ENCODE results near the gene PDCD1LG2.
"Not testable (repeated sequence)": the region's sequence is repeated elsewhere in the genome, so short reads cannot be mapped to it uniquely, and the experiment has no call there.

The PDCD1LG2 gene

DNA sequence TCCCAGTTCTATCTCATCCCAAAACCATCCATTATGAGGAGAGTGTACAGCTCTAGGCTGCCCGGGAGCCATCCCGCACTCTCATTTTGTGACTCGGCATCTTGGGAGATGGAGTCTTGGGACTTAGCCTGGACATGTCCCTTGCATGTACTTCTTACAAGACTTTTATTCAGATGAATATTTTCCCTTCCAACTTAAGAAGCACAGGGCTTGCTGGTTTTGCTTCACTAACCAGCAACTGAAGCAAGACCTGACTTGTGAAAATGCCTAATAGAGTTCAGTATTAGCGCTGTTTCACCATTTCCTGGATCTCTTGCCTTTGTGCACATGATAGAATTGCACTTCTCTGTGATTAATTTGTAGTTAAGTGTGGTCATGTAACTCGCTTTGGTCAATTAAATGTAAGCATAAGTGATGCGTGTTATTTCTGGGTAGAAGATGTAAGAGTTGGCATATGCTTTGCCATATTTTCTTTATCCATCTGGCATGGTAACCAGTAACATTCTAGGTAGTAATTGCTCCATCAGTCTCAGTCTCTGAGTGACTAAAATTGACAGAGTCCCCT lies 55.8 kb downstream of the PDCD1LG2 start:
- DNase-seq (ENCODE audit: low read depth) = no peak

DNA sequence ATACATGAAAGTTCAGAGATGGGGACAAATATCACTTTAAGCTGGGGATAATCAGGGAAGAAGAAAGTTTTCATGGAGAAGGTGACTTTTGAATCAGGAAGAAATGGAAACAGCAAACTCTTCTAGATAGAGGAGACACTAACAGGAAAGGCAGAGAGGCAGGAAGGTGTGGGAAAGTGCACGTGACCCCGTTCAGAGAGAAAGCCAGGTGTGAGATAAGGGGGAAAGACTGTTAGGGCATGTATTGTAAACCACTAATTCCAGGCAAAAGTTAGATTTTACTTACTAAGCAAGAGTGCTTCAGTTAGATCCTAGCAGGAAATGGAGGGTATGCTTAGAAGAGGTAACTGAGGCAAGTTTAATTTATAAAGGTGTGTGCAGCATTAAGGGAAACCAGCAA lies 58.5 kb downstream of the PDCD1LG2 start:
- DNase-seq (ENCODE audit: low read depth) = no peak

DNA sequence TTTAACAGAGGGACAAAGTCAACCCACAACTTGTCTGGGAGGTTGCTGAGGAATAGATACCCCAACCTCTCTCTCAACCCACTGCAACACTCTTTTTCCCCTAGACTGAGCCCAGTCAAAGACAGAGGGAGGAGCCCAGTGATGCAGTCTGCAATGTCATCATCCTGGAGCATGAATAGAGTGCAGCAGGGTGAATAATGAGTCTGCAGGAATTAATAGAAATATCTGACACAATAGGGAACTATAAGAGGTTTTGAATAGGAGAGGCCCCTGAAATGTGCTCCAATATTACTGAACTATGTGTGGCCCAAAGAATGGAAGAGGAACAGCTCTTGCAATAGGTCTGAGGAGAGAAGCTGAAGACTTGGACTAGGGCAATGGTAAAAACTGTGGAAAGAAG lies 59.1 kb downstream of the PDCD1LG2 start:
- no peak for DNase-seq (ENCODE audit: low read depth)

DNA sequence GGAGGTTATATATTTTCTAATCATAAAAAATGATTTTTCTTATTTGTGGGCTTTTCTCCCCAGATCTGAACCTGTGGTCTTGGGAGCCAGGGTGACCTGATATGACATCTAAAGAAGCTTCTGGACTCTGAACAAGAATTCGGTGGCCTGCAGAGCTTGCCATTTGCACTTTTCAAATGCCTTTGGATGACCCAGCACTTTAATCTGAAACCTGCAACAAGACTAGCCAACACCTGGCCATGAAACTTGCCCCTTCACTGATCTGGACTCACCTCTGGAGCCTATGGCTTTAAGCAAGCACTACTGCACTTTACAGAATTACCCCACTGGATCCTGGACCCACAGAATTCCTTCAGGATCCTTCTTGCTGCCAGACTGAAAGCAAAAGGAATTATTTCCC lies 59.6 kb downstream of the PDCD1LG2 start:
- no peak for DNase-seq (ENCODE audit: low read depth)

DNA sequence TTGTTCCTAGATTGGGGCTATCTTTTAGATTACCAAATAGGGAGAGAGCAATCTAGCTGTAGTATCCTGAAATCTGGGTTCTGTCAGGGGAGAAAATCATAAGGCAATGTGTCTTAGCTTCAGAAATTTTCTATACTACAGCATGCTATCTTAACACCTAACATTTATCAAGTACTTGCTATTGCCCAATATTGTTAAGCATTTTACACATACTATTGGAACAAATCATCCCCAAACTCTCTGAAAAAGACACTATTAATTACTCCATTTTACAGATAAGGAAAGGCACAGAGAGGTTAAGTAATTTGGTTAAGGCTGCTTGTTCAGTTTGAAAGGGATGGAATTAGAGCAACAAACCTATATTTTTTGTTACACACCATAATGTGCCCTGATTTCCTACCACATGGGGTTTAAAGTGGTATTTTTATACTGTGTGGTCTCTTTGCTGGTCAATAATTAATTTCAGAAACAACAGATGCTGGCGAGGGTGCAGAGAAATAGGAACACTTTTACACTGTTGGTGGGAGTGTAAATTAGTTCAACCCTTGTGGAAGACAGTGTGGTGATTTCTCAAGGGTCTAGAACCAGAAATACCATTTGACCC lies 61.4 kb downstream of the PDCD1LG2 start:
- DNase-seq (ENCODE audit: low read depth) = no peak

DNA sequence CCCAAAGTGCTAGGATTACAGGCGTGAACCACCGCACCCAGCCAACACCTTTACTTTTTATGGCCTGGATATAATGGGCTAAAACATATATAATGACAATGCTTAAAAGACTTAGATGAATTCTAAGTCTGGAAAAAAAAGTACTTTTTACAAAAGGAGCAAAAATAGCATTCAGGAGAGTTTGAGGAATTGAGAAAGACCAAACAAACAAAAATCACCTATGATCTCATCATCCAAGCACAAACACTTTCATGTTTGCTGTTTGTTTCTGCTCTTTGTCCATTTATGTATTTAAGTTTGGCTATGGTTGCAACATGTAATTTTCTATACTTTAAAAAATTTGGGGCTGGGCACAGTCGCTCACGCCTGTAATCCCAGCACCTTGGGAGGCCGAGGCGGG lies 63.8 kb downstream of the PDCD1LG2 start:
- DNase-seq (ENCODE audit: low read depth) = no peak

DNA sequence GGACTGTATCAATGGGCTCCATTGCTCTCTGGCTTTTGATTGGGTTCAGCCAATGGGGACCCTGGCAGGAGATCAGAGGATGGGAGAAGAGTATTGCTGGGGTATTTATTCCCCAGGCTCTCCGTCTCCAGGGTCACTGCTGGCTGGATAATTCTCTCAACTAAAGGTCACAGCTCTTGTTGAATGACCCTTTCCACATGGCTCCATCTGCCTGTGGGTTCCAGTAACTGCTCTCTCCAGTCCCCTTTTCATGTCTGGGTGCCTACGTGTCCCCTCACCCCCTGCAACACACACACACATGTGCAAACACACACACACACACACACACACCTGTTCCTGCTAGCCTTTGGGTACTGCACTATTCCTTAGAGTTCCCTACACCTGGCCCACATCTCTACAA lies 64.7 kb downstream of the PDCD1LG2 start:
- DNase-seq (ENCODE audit: low read depth) = no peak

DNA sequence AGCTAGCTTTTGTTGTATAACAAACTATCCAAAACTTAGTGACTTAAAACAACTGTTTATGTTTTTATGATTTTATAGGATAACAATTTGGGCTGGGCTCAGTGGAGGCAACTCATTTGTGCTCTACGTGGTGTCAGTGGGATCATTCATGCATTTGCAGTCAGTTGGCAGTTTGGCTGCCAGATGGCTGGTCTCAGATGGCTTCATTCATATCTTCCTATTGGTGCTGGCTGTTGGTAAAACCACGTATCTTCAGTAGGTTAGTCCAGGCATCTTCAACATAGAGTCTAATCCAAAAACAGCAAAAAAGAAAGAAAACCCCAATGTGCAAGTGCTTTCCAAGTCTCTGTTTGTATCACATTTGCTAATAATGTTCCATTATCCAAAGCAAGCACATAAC lies 66.9 kb downstream of the PDCD1LG2 start:
- DNase-seq (ENCODE audit: low read depth) = no peak

DNA sequence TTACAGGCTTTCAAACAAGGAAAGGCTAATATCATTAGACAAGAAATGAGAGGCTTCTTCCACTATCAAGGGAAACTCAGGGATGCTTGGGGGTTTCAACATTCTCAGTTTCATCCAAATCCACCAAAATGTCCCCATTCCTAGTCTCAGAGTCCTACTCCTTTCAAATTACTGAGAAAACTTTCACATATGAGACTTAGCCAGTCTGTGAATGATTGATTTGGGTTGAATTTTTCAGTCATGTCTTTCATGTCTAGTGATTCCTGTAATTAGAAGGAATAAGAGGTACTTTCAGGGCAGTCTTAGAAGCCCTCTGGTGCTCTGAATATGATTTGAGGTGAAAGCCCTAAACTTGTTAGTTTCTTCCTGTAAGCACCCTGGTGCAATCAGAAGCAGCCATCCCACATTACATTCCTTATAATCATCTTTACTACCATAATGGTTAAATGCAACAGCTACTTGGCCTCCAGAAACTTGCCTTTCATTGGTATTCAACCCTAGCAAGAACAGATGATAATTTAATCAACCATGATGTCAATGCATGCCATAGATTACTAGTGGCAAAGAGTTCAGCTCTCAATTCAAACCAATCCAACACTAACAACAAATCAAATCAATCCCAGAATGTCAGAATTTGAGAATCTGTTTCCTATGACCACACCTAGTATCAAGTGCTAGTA lies 67.8 kb downstream of the PDCD1LG2 start:
- no peak for DNase-seq (ENCODE audit: low read depth)

DNA sequence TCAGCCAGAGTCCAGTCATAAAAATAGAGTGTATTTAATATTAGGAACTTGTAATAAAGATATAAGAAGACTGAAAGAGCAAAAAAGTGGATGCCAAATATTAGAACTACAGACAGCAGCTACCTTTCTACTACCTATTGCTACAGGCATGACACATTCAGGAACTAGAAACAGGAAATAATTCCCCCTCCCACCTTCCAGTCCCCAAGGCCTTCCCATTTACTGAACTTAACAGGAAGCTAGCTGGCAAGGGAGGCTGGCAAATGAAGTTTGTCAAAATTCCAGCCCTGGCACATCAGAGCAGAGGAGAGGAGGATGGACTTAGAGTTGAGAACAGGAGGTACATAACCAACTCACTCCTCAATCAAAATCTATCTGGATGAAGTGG lies 68.4 kb downstream of the PDCD1LG2 start:
- no peak for DNase-seq (ENCODE audit: low read depth)

DNA sequence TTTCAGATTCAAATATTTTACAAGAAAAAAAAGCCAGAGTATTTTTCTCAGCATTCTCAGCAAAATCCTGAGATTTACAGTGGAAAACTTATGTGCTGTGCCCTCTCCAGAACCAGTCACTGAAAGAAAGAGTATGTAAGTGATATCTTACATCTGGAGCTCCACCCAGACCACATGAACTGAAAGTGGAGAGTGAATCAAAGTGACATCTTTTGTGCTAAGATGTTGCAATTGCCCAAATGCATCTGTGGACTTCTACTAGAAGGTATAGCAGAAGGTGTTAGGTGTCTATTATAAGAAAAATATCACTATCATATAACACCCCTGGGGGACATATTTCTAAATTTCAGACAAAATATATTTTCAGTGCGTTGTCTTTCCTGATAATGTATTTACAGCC lies 69.5 kb downstream of the PDCD1LG2 start:
- DNase-seq (ENCODE audit: low read depth) = no peak

DNA sequence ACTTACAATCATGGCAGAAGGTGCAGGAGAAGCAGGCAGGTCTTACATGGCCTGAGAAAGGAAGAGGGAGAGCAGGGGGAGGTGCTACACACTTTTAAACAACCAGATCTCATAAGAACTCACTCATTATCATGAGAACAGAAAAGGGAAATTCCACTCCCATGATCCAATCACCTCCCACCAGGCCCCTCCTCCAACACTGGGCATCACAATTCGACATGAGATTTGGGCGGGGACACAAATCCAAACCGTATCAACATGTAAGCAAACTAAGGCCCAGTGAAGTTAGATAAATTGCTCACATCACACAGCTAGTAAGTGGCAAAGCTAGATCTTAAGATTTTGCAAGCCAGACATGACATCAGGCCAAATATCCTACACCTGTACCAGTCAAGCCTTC lies 70.3 kb downstream of the PDCD1LG2 start:
- no peak for DNase-seq (ENCODE audit: low read depth)

DNA sequence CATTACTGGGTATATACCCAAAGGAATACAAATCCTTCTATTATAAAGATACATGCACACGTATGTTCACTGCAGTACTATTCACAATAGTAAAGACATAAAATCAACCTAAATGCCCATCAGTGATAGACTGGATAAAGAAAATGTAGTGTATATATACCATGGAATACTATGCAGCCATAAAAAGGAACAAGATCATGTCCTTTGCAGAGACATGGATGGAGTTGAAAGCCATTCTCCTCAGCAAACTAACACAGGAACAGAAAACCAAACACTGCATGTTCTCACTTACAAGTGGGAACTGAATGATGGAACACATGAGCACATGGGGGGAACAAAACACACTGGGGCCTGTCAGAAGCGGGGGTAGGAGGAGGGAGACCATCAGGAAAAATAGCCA lies 71.4 kb downstream of the PDCD1LG2 start:
- DNase-seq (ENCODE audit: low read depth) = not testable (repeated sequence)

DNA sequence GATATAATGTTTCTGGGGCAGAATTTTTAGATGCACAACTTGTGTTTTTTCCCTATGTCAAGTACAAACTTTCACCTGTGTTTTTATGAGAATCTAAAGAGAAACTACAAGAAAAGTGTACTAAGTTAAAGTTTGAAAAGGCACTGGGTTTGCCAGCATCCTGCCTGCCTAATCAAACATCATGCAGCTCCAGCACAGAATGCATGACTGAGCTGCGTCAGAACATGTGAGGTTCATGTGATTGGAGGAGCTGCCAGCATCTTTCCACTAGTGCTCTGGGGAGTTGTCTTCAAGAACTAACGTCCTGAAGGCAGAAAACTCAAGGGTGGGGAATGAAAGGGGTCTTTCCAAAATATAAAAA lies 72.5 kb downstream of the PDCD1LG2 start:
- peak; percentile 49 for DNase-seq (ENCODE audit: low read depth)

DNA sequence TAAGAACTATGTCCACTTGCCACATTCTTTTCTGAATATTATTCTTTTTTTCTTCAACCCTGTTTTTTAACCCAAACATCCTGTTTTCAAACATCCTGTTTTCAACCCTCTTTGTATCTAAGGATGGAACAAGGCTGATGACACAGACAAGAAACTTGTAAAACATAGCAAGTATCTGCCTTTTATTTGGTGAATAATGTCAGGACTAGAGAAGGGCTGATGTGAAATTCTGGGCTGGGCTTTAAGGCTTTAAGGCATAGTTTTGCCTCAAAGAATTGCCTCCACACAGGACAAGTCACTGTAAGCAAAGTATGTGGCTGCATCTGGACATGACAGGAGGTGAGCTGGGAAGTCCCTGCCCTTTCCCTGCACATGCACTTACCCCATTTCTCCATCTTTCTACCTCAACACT lies 76.1 kb downstream of the PDCD1LG2 start:
- DNase-seq (ENCODE audit: low read depth) = peak; percentile 38

DNA sequence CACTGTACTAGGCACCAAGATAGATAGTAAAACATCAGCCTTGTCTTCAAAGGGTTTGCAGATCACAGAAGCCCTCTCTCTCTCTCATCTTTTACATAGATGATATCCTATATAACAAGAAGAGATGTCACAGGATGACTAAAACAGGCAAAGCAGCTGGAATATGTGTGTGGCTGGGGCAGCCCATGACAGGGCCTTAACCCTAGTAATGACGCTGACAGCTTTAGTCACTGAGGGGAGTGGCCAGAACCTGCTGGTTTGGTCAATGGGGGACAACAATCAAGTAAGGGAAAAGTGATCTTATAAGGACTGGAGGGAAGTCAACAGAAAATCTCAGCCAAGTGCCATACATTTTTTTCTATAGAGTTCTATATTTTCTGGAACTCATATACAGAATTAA lies 76.7 kb downstream of the PDCD1LG2 start:
- no peak for DNase-seq (ENCODE audit: low read depth)

DNA sequence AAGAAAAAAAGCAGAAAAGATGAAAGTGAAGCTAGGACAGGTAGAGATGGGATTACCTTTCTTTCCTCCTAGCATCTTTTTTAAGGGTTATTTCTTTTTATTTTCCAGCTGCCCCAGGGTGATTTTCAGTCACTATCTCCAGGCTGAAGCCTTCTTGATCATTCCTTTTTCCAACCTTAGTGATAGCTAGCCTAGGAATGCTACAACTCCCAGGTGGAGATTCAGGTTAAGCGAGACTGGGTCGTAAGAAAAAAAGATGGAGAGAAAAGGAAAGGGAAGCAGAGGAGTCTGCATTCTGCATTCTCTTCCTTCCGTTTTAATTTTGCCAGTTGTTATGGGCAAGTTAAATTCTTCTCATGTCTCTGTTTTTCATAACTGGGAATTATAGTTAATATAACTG lies 81.9 kb downstream of the PDCD1LG2 start:
- DNase-seq (ENCODE audit: low read depth) = no peak

DNA sequence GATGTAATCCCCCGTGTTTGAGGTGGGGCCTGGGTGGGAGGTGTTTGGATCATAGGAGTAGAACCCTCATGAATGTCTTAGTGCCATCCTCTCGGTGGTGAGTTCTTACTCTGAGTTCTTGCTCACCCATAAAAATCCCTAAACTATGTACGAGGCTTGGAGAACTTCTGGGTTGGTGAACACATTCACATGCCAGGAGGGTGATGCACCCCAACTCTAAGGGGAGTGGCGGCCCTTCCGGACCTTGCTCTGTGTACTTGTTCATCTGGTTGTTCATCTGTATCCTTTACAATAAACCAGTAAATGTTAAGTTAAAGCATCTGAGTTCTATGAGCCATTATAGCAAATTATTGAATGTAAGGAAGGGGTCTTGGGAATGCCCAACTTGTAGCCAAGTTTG lies 82.6 kb downstream of the PDCD1LG2 start:
- DNase-seq (ENCODE audit: low read depth) = no peak

DNA sequence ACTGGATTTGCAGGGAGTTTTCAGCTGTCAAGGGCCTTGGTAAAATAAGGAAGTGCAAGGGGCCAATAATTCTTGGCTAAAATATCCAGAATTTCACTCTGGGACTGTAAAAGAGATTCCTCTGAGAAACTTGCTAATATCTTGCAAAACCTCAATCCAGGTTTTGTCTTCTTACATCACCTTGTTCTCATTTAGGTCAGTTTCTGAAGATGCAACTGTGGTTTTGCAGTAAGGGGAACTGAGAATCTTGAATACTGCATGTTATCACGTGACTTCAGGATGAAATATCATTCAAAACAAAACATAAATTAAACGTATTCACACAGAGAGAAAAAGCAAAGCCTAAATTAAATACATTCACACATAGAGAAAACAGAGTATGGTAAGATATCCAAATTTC lies 83.6 kb downstream of the PDCD1LG2 start:
- no peak for DNase-seq (ENCODE audit: low read depth)

DNA sequence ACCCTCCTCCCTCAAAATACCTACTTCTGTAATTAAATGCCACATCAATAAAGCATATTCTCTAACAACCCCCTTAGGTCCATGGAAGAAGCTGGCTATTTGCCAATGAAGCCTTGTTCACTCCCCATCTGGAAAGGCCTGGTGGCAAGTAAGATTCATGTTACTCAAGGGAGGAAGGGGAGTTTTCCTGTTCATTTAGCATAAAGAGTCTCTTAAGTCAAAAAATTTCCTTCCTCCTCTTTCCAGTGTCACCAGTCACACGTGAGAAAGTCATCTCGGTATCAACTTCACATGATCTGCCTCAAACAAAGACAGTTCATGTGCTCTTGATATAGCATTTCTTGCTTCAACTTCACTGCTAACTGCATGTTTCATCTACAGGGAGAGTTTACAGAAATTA lies 85.8 kb downstream of the PDCD1LG2 start:
- DNase-seq (ENCODE audit: low read depth) = no peak

DNA sequence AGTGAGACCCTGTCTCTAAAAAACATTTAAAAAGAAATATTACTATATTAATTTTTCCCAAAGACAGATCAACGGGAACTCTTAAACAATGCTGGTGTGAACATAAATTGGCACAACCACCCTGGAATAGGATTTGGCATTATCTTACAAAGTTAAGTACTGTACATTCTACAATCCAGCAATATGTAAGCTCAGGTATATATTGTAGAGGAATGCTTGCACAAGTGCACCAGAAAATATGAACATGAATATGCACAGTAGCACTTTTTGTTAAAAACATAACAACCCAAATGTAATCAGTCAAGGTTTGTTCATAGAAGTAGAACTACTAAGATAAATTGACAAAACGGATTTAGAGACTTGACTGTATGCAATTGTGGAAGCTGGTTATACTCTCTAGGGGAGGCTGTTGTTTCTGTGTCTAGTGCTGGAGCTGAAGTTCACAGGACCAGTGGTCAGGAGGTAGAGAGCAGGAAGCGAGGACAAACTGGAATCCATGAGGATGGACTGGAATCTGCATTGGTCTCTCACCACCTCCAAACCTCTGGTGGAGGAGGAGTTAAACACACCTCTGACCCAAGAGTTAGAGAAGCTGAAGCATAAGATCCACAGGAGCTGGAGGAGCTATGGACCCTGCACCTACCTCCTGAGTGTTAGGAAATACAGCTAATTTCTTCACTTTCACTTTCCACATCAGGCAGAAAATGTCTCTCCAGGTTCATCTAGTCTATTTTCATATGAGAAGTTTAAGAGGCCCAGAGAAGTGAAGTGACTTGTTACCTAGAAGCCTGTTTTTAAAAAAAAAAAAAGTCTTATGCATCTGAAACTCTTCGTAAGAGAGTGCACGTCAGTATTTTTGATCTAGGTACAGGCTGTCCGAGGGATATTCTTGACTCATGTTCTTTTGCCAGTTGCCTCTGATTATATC lies 98.2 kb downstream of the PDCD1LG2 start:
- no peak for DNase-seq (ENCODE audit: low read depth)

DNA sequence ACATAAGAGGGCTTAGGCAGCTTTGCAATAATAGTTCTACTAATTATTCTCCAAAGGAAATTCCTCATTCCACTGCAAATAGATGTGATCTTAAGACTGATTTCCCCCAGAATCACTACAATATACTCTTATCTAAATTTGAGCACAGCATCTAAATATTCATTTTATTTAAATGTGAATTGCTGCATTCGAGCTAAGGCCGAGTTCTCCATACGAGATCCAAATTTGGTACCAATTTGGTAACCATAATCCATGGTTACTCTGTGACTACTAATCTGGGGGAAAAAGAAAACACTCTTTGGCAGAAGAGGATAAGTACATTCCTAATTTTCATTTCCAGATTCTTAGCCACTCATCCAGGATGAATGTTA lies 98.9 kb downstream of the PDCD1LG2 start:
- no peak for DNase-seq (ENCODE audit: low read depth)

DNA sequence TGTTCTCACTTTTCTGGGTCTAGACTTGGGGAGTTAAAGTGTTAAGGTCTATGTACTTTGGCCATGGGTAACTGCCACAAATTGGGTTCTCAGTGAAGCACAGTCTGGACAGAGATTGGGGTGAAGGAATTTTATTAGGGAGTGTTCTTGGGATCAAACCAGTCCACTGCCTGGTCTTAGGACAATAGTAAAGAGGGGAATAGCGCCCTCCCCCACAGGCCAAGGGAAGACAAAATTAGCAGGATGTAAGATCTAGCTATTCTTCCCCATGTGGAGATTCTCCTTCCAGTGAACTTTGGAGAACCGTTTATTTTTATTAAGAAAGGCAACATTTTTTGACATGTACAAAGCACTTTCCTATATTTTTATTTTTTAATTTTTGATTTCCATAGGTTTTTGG lies 100.2 kb downstream of the PDCD1LG2 start:
- DNase-seq (ENCODE audit: low read depth) = no peak

Data from fibroblast of the conjunctiva (primary cell).